ENCODE results near the gene CLDN22. TPM values are rescaled to one million over a fixed set of nuclear protein-coding genes. Genes with fewer than 3 reads are reported as not detected.

CLDN22 gene
- total RNA-seq, 1 donor: under 0.01 TPM

GRCh38 chr4:183272384-183272783 lies 47.7 kb downstream of the CLDN22 start:
- no peak for TF ChIP-seq CTCF (IDR thresholded peaks at IDR 0.05; ENCODE audit: insufficient read depth, low read length)
- DNase-seq (ENCODE audit: low read depth): no peak
- no peak overlapping the region for H3K4me3 ChIP-seq (ENCODE audit: low read depth, low read length)

- H3K4me3 ChIP-seq (ENCODE audit: low read depth, low read length): no peak overlapping the region
- DNase-seq (ENCODE audit: low read depth): no peak
- TF ChIP-seq CTCF (IDR thresholded peaks at IDR 0.05; ENCODE audit: insufficient read depth, low read length): no peak
These were observed 51.5 kb downstream of the CLDN22 start for GRCh38 chr4:183268556-183268955.

Other genes starting within 250 kb of the CLDN22 start
- 21.5 and 47.0 TPM in 2 replicates for gene WWC2, start 221.0 kb downstream of the CLDN22 start, total RNA-seq (ENCODE audit: low replicate concordance)
- gene CLDN24, start 2.1 kb upstream of the CLDN22 start, total RNA-seq (ENCODE audit: low replicate concordance): not detected in 2 replicates
- 8.3 and 18.4 TPM in 2 replicates for gene CDKN2AIP, start 124.4 kb upstream of the CLDN22 start, total RNA-seq (ENCODE audit: low replicate concordance)
- 14.8 and 21.2 TPM in 2 replicates for gene ING2, start 184.8 kb upstream of the CLDN22 start, total RNA-seq (ENCODE audit: low replicate concordance)

All from fibroblast of the aortic adventitia (primary cell).